ENCODE data around the gene PCP4.

The PCP4 gene

DNA sequence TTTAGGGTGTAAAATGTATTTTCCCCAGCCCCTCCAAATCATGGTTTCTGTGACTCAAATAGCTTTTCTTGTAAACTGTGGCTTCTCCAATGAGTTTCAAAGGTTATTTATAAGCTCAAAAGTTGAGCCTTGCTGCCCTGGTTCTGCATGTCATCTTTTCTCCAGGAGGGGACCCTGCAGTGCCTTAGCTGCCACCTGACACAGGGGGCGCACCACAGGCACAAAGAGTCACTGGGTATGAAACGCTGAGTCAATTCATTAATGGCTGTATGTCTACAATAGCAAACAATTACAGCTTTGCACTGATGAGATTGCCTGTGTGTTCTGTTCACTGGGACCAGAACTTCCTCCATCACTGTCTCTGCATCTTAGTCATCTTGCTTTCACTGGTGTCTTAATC is 100.8 kb downstream of the PCP4 start:
- Histone ChIP-seq H3K4me1 (ENCODE audit: control insufficient read depth in 2 of 2, insufficient read depth in 2 of 2, low read length in 2 of 2) (no peaks in the 10 kb centered on the region), H3K27ac (ENCODE audit: low read depth in 2 of 2, low read length in 2 of 2) (no peak overlapping the region), H3K9ac (ENCODE audit: low read depth in 1 of 2, low read length in 2 of 2) (no peak overlapping the region), H3K27me3 (ENCODE audit: control insufficient read depth in 2 of 2, insufficient read depth in 2 of 2, low read length in 2 of 2) (no peaks in the 10 kb centered on the region), H3K36me3 (ENCODE audit: control insufficient read depth in 2 of 2, insufficient read depth in 2 of 2, low read length in 2 of 2) (no peaks in the 10 kb centered on the region), H3K4me3 (ENCODE audit: low read length in 2 of 2) (no peak overlapping the region), H3K9me3 (ENCODE audit: control insufficient read depth in 2 of 2, low read length in 2 of 2) (peaks cover 0 to 3% of the 10 kb centered on the region in 2 donors)

DNA sequence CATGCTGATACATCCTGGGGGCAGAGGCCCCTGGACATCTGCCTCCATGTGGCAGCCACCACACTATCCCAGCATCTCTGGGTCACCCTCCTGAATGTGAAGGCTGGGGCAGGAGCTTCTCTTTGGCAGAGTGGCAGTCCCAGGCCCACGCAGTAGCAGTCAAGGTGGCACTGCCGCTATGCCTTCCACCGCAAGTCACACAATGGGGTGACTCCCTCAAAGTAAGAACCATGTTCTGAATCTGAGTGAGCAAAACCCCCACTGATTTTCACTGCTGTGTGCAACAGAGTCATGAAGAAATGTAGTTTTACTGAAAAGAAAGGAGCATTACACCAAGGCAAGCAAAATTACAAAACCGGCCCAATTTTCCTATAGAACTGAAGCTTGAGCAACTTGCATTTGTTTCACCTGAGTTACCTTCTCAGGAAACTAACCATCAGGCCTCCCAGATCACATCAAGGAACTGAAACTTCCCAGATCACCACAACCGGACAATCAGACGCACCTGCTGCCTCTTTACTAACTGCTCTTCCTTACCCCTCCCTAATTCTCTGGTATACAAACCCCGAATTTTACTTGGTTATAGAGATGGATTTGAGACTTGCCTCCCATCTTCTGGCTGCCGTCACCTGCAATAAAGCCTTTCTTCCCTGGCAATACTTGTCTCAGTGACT is 102.6 kb downstream of the PCP4 start:
- peaks cover 0 to 3% of the 10 kb centered on the region in 2 donors for H3K9me3 ChIP-seq (ENCODE audit: control insufficient read depth in 2 of 2, low read length in 2 of 2)
- H3K4me3 ChIP-seq (ENCODE audit: low read length in 2 of 2), result no peak overlapping the region
- no peaks in the 10 kb centered on the region for H3K4me1 ChIP-seq (ENCODE audit: control insufficient read depth in 2 of 2, insufficient read depth in 2 of 2, low read length in 2 of 2)
- no peak overlapping the region for H3K9ac ChIP-seq (ENCODE audit: low read depth in 1 of 2, low read length in 2 of 2)
- H3K36me3 ChIP-seq (ENCODE audit: control insufficient read depth in 2 of 2, insufficient read depth in 2 of 2, low read length in 2 of 2), result no peaks in the 10 kb centered on the region
- no peaks in the 10 kb centered on the region for H3K27me3 ChIP-seq (ENCODE audit: control insufficient read depth in 2 of 2, insufficient read depth in 2 of 2, low read length in 2 of 2)
- H3K27ac ChIP-seq (ENCODE audit: low read depth in 2 of 2, low read length in 2 of 2), result no peak overlapping the region

DNA sequence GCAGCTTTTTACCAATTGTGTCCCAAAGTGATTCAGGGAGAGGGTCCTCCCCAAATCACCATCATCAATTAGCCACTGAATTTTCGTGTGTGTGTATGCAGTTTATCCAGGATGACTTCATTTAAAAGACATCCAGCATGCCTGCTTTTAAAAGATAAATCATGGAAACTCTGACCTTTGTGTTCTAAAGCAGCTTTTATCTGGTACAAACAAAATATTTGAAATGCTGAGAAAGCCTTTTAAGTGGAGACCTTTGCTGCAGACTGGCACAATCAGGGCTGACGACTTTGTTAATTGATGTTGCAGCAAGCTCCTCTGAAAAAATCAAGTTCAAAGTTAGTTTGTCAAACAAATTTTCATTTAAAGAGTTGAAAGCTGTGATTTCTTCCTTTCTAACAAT is 104.7 kb downstream of the PCP4 start:
- H3K36me3 ChIP-seq (ENCODE audit: control insufficient read depth in 2 of 2, insufficient read depth in 2 of 2, low read length in 2 of 2), result no peaks in the 10 kb centered on the region
- H3K9ac ChIP-seq (ENCODE audit: low read depth in 1 of 2, low read length in 2 of 2), result no peak overlapping the region
- no peaks in the 10 kb centered on the region for H3K27me3 ChIP-seq (ENCODE audit: control insufficient read depth in 2 of 2, insufficient read depth in 2 of 2, low read length in 2 of 2)
- no peak overlapping the region for H3K27ac ChIP-seq (ENCODE audit: low read depth in 2 of 2, low read length in 2 of 2)
- no peak overlapping the region for H3K4me3 ChIP-seq (ENCODE audit: low read length in 2 of 2)
- no peaks in the 10 kb centered on the region for H3K9me3 ChIP-seq (ENCODE audit: control insufficient read depth in 2 of 2, low read length in 2 of 2)
- H3K4me1 ChIP-seq (ENCODE audit: control insufficient read depth in 2 of 2, insufficient read depth in 2 of 2, low read length in 2 of 2), result no peaks in the 10 kb centered on the region

DNA sequence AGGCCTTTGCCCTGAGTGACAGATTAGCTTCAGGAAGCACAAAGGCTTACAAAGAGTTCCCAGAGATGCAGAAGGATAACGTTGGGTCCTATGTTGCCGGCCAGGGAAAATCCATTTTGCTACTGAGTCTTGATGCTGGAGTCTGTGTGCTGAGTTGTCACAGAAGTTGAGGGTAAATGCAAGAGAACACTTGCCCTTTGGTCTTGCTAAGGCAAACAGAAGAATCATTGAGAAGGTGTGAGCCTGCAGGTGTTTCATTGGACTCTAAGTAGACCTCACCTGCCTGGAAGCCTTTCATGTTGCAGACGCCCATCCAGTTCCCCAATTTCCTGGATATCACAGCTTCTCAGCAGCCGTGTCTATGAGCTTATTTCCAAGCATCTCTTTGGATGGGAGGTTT is 105.2 kb downstream of the PCP4 start:
- no peak overlapping the region for H3K9ac ChIP-seq (ENCODE audit: low read depth in 1 of 2, low read length in 2 of 2)
- no peaks in the 10 kb centered on the region for H3K27me3 ChIP-seq (ENCODE audit: control insufficient read depth in 2 of 2, insufficient read depth in 2 of 2, low read length in 2 of 2)
- no peaks in the 10 kb centered on the region for H3K4me1 ChIP-seq (ENCODE audit: control insufficient read depth in 2 of 2, insufficient read depth in 2 of 2, low read length in 2 of 2)
- H3K4me3 ChIP-seq (ENCODE audit: low read length in 2 of 2), result no peak overlapping the region
- no peak overlapping the region for H3K27ac ChIP-seq (ENCODE audit: low read depth in 2 of 2, low read length in 2 of 2)
- no peaks in the 10 kb centered on the region for H3K9me3 ChIP-seq (ENCODE audit: control insufficient read depth in 2 of 2, low read length in 2 of 2)
- H3K36me3 ChIP-seq (ENCODE audit: control insufficient read depth in 2 of 2, insufficient read depth in 2 of 2, low read length in 2 of 2), result no peaks in the 10 kb centered on the region

DNA sequence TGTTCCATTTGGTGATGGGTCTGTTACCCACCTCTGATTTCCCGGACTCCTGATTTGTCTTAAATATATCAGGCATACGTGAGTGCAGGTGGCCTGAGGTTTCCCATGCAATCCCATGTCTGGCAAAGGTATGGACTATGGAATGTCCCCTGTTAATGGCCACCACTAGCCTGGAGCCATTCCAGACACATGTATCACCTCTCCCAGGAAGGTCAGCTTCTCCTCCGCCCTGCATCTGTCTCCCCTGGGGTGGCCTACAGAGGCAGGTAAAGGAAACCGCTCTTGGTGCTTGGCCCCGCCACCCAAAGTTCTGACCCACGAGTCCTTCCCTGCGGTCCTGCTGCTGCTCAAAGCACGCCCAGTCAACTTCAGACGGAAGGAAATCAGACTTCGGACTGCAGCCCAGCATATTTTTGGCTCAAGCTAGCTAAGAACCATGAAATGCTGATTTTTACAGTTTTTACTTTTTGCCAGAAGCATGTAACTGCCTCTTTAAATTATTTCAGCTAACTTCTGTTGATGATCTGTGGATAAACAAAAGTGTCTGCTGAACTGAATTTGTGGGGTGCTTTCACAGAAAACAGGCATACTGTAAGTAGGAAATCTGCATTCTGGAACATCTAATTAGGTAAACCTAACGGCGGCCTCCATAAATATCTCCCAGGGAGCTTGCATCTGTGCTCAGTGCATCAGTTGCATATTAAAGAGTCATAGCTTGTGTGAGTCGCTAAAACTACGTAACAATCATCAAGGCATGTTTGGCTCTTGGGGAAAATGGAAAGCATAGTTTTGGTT is 105.9 kb downstream of the PCP4 start:
- H3K27ac ChIP-seq (ENCODE audit: low read depth in 2 of 2, low read length in 2 of 2), result no peak overlapping the region
- H3K27me3 ChIP-seq (ENCODE audit: control insufficient read depth in 2 of 2, insufficient read depth in 2 of 2, low read length in 2 of 2), result no peaks in the 10 kb centered on the region
- H3K36me3 ChIP-seq (ENCODE audit: control insufficient read depth in 2 of 2, insufficient read depth in 2 of 2, low read length in 2 of 2), result no peaks in the 10 kb centered on the region

DNA sequence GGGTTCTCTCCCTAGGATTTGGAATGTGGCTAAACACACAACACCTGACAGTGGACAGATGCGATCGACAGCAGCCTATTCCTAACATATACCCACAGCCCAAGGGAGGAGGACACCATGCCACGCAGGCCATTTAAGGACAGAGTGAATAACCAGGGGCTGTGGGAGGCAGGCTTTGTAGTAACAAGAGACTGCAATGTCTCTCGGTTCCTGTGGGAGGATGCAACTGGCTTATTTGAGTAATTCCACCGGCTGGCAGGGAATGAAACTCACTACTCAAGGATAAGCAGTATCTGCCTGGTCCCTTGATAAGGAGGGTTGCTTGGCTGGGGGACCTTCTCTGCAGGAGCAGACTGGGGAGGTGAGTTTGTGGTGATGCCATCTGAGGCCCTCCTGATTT is 109.6 kb downstream of the PCP4 start:
- Histone ChIP-seq H3K36me3 (ENCODE audit: control insufficient read depth in 2 of 2, insufficient read depth in 2 of 2, low read length in 2 of 2) (no peaks in the 10 kb centered on the region), H3K4me1 (ENCODE audit: control insufficient read depth in 2 of 2, insufficient read depth in 2 of 2, low read length in 2 of 2) (no peaks in the 10 kb centered on the region), H3K27me3 (ENCODE audit: control insufficient read depth in 2 of 2, insufficient read depth in 2 of 2, low read length in 2 of 2) (no peaks in the 10 kb centered on the region), H3K27ac (ENCODE audit: low read depth in 2 of 2, low read length in 2 of 2) (no peak overlapping the region), H3K9me3 (ENCODE audit: control insufficient read depth in 2 of 2, low read length in 2 of 2) (no peaks in the 10 kb centered on the region), H3K9ac (ENCODE audit: low read depth in 1 of 2, low read length in 2 of 2) (no peak overlapping the region), H3K4me3 (ENCODE audit: low read length in 2 of 2) (no peak overlapping the region)

More for the DNA sequence above, 105.9 kb downstream of the PCP4 start:
- Histone ChIP-seq H3K9me3 (ENCODE audit: control insufficient read depth in 2 of 2, low read length in 2 of 2) (no peaks in the 10 kb centered on the region), H3K4me3 (ENCODE audit: low read length in 2 of 2) (no peak overlapping the region), H3K9ac (ENCODE audit: low read depth in 1 of 2, low read length in 2 of 2) (no peak overlapping the region), H3K4me1 (ENCODE audit: control insufficient read depth in 2 of 2, insufficient read depth in 2 of 2, low read length in 2 of 2) (no peaks in the 10 kb centered on the region)
